Adipose tissue (tissue), 3 donors: ENCODE measurements around the gene CDH8. TPM values are rescaled to one million over a fixed set of nuclear protein-coding genes. Genes with fewer than 3 reads are reported as not detected.

Experiments
- H3K27ac ChIP-seq: one replicate; pipeline ENCODE4 v1.5.1; 2013; ENCODE audit warnings: low read depth, low read length
- WGBS, 3 donors: extraction: QIAGEN DNeasy Blood & Tissue Kit; methylation state at CpG; one replicate each; pipeline ENCODE4 v1.1.7; 2013; 5-methylcytosine and 5-hydroxymethylcytosine counted together
- polyA plus RNA-seq, 3 donors: library from polyadenylated mRNA; stranded (reverse); fragments of 200-250 nt; gene quantifications; one replicate each; pipeline ENCODE4 v1.2.3, GENCODE V29; 2013
- donor health status: healthy with polysubstance abuse.
- donor health status: Bipolar disorder and iron deficiency.
- donor health status: healthy.

The CDH8 gene
- polyA plus RNA-seq, 3 donors = not detected

GRCh38 chr16:61897657-61898056 is 138.6 kb downstream of the CDH8 start:
- no peak overlapping the region for H3K27ac ChIP-seq
- 49 to 81% (median 53%) methylated on average over 3 of the region's 3 CpGs for WGBS, 3 donors

DNA sequence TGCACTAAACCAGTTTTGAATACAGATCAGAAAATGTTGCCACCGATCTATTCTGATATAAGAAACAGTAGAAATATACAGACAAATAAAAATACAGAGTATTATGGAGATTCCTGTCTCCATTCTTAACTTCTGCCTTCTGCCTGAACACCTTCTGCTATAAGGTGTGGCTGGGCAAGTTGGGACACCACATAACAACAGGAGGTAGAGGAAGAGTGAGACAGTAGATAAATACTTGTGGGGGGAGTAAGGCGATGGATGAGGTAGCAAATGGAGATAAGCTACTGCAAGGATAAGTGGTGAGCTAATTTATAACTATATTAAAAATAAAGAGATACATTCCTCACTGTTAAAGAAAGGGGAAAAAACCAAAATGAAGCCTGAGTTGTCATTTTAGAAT is 143.7 kb downstream of the CDH8 start:
- H3K27ac ChIP-seq = no peak overlapping the region
- WGBS, 3 donors = 57 to 85% (median 79%) methylated on average over 2 of the region's 2 CpGs

DNA sequence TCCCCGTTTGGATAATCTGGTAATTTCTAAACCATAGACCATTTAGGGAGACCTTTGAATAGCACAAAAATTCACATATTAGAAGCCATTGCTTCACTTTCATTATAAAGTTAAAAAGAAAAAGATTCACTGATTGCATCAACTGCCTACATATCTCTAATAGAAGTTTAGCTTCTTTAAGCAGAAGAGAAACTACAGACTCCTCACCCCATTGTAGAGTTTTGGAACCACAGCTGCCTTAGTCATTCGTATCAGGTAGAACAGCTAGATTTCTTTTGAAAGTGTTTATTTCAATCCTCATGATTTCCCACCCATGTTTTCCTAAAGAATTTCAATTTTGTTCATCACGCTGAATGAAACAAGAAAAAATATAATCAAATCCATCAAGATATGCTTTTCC is 144.8 kb downstream of the CDH8 start:
- H3K27ac ChIP-seq = no peak overlapping the region
- WGBS, 3 donors = 56 to 76% (median 74%) methylated on average over 3 of the region's 3 CpGs

- no peak overlapping the region for H3K27ac ChIP-seq
- 70 to 91% (median 89%) methylated on average over 2 of the region's 2 CpGs for WGBS, 3 donors
These were observed 145.9 kb downstream of the CDH8 start for GRCh38 chr16:61890386-61890785.

DNA sequence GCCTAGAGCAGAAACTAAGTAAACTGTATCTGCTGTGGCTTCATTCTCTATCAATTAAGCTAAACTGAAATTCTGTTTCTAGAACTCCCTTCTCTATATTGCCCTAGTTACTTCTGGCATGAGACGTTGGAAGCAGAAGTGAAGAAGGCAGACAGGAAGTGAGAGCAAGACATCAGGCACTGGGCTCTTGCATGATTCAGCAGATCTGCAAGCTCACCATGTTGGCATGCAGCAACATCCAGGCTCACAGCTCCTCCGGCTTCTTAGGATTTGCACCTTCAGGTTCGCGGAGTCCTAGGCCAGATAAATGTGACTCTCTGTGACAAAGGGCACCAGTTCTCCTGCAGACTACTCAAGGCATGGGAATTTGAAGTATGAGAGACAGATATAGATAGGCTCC is 148.3 kb downstream of the CDH8 start:
- H3K27ac ChIP-seq = no peak overlapping the region
- WGBS, 3 donors = 53 to 68% (median 67%) methylated on average over 4 of the region's 4 CpGs

DNA sequence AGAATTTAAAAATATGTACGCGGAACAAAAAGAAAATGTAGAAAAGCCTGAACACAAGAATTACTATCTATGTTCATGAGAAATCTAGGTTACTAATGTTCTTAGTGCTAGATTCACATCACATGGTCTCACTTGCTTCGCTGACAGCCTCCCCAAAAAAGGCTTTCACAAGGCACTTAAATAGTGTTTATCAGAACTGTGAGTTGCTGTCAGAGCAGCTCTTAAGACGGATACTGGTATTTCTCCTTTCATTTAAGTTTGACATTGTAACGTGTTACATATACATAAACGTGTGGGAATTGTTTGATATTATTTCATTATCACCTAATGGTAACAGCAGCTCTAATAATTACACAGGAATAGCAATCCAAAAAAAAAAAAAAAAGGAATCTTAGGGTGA is 150.9 kb downstream of the CDH8 start:
- H3K27ac ChIP-seq = no peak overlapping the region
- WGBS, 3 donors = 73 to 78% (median 77%) methylated on average over 6 of the region's 6 CpGs

DNA sequence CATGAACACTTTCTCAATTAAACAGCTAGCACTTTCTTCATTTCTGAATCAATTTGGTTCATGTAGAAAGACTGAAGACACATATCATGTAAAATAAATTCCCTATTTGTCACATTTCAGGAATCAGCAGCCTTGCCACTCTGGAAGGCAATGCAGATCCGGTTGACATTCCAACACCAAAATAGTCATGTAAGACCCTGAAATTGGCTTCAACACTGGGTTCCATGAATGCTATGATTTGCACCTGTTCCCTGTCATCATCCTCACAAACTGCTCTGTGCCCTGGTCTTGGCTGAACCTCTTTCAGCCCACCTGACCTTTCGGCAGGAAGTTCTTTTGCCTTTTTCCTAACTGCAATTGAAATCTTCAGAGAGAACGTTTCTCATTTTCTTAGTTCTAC is 156.9 kb downstream of the CDH8 start:
- no peak overlapping the region for H3K27ac ChIP-seq
- 72 to 88% (median 87%) methylated on average over 3 of the region's 3 CpGs for WGBS, 3 donors

DNA sequence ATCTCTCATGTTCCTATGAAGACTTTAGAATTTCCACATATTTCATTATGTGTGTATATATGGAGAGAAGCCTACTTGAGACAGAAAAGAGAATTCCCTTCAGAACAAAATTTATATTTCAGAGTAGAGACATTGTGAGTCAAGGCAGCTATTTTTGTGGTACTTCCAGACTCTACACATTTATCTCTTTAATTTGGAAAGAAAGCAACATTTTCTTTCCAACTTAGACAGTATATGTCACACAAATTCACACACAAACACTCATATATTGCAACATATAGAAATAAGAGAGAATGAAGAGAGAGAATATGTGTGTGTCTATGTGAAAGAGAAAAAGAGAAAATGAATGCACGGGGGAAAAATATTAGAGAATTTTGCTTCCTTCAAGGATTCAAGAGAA is 158.8 kb downstream of the CDH8 start:
- WGBS, 3 donors = 33 to 82% (median 65%) methylated on average over 1 of the region's 1 CpG
- H3K27ac ChIP-seq = no peak overlapping the region

- no peak overlapping the region for H3K27ac ChIP-seq
These were observed 163.5 kb downstream of the CDH8 start for GRCh38 chr16:61872778-61873119.

GRCh38 chr16:61871837-61872777 is 164.1 kb downstream of the CDH8 start:
- WGBS, 3 donors = 66 to 86% (median 79%) methylated on average over 6 of the region's 6 CpGs
- H3K27ac ChIP-seq = no peak overlapping the region

GRCh38 chr16:61862221-61863155 is 173.8 kb downstream of the CDH8 start:
- no peak overlapping the region for H3K27ac ChIP-seq
- WGBS, 3 donors = 72 to 87% (median 79%) methylated on average over 6 of the region's 6 CpGs

DNA sequence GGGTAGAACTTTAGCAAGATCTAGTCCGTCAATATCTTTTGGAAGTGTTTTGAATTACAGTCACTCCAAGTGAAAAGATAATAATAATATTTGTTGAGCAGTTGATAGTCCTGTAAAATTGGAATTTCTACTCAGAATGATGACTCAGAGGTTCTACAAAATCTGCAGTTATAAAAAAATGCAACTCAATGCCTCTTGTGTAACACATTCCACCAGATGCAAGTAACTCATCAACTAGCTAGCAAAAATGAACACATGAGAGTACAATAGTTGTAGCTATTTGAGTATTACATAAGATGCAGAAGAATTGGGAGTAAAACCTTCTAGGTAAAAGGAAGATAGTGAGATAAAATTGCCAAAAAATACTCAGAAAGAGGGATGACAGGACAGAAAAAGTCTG is 177.2 kb downstream of the CDH8 start:
- 85 to 94% (median 89%) methylated on average over 1 of the region's 1 CpG for WGBS, 3 donors
- H3K27ac ChIP-seq = no peak overlapping the region

- 38 to 64% (median 62%) methylated on average over 2 of the region's 2 CpGs for WGBS, 3 donors
- H3K27ac ChIP-seq = no peak overlapping the region
These were observed 193.6 kb downstream of the CDH8 start for GRCh38 chr16:61842666-61843065.

GRCh38 chr16:61836804-61837393 is 199.3 kb downstream of the CDH8 start:
- 45 to 57% (median 46%) methylated on average over 3 of the region's 3 CpGs for WGBS, 3 donors
- H3K27ac ChIP-seq = no peak overlapping the region

DNA sequence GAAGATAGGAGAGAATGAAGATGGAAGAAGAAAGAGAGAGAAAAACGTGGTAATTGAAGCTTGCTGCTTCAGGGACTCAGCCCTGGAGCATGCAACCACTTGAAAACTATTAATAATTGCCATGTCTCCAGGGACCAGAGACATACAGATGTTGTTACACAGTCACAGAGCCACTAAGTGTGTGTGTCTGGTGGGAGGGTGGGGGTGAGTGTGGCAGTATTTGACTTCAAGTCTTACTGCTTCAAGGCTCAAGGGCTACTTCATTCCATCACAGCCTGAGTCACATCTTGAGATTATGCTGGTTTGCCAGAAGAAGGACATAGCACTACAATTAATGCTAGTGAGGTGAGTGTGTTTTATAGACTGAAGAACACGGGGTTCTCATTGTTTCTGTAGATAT is 202.2 kb downstream of the CDH8 start:
- WGBS, 3 donors = 40 to 64% (median 60%) methylated on average over 2 of the region's 2 CpGs
- no peak overlapping the region for H3K27ac ChIP-seq

DNA sequence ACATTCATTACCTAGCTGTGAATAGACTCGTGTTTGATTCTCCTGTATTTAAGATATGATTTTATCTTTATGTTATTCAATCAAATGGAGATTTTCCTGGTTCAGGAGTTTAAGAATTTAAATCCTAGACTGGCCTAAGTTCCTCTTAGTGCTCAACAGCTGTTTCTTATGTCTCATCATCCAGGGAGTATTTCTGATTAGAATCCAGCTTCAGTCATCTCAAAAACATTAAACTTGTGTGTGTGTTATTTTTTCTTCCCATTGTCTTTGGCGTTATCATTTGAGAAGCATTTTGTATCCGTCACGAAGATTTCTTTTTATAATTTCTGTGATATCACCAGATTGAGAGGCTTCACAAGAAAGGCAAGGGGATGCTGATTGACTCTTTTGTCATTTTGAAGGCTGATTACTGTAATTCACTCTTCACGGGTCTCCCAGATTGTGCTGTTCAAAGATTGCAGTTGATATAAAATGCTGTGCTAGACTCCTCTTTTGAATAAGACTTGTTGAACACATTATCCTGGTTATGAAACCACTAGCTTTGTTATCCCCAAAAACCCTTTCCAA is 204.8 kb downstream of the CDH8 start:
- WGBS, 3 donors = 69 to 79% (median 79%) methylated on average over 5 of the region's 5 CpGs
- no peak overlapping the region for H3K27ac ChIP-seq

DNA sequence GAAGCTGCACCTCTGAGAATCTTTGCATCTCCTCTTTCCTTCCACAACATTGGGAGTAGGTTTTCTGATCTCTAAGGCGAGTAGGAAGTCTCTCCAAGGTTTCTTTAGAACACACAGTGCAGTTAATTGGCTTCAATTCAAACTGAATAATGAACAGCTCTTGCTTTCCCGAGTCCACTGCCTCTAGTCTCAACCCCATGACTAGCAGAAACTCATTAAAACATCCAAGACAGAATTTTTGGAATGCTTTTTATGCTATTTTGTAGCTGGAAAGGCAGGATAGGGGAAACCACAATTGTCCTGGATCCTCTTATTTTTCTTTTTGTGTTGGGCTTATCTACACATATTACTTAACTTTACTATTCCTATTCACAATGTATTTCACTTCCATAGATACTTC is 206.6 kb downstream of the CDH8 start:
- 20 to 44% (median 28%) methylated on average over 2 of the region's 2 CpGs for WGBS, 3 donors
- no peak overlapping the region for H3K27ac ChIP-seq

DNA sequence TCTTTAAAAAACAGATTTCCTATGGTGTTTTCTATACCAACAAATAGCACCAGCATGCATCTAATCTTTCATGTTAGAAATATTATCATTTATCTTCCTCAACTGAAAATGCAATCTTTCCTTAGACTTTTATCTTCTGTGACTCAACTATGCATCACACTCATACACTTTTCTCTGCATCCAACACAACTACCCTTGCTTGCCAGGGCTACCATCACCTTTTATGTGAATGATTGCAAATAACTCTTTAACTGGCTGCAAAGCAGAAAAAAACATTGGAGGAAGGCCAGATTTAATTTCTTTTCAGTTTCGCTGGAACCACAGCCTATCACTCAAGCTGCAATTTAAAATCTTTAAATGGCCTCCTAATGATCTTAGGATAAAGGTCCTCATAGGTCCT is 212.9 kb downstream of the CDH8 start:
- H3K27ac ChIP-seq = no peak overlapping the region
- WGBS, 3 donors = 74 to 85% (median 77%) methylated on average over 1 of the region's 1 CpG

GRCh38 chr16:61820820-61821219 is 215.4 kb downstream of the CDH8 start:
- no peak overlapping the region for H3K27ac ChIP-seq
- WGBS, 3 donors = 76 to 87% (median 86%) methylated on average over 2 of the region's 2 CpGs
